Suprapubic skin (tissue), 4 donors: ENCODE results near the gene FBXO22. TPM values are rescaled to one million over a fixed set of nuclear protein-coding genes. Genes with fewer than 3 reads are reported as not detected.
A peak's percentile ranks its signal among the peaks of the same experiment; 100 is the strongest.
"Not testable (repeated sequence)": the region's sequence is repeated elsewhere in the genome, so short reads cannot be mapped to it uniquely, and the experiment has no call there.

Experiments
- DNase-seq, 2 donors: peaks; one replicate each; pipeline ENCODE4 v3.0.0-alpha.2; 2019; ENCODE audit warnings: low spot score in 2 of 2
- H3K27ac ChIP-seq: fragments of 200-600 bp; sonication (generic); one replicate; pipeline ENCODE4 v1.5.1; 2019
- H3K27me3 ChIP-seq: fragments of 200-600 bp; sonication (generic); one replicate; pipeline ENCODE4 v1.5.1; 2019
- H3K36me3 ChIP-seq: fragments of 200-600 bp; sonication (generic); one replicate; pipeline ENCODE4 v1.5.1; 2019
- H3K4me1 ChIP-seq: fragments of 200-600 bp; sonication (generic); one replicate; pipeline ENCODE4 v1.5.1; 2019
- H3K4me3 ChIP-seq: fragments of 200-600 bp; sonication (generic); one replicate; pipeline ENCODE4 v1.5.1; 2019; ENCODE audit warnings: mild to moderate bottlenecking
- H3K9me3 ChIP-seq: fragments of 200-600 bp; sonication (generic); one replicate; pipeline ENCODE4 v1.5.1; 2019
- EP300 ChIP-seq: sonication (generic); formaldehyde crosslinking; IDR thresholded peaks from one replicate; pipeline ENCODE4 v1.6.1; 2017; ENCODE audit warnings: antibody characterized with exemption
- POLR2A ChIP-seq, 2 donors: fragments of 450-650 bp; IDR thresholded peaks; one replicate each; pipeline ENCODE4 v1.6.1; 2017; ENCODE audit warnings: antibody characterized with exemption in 2 of 2, mild to moderate bottlenecking in 2 of 2, moderate library complexity in 2 of 2
- POLR2AphosphoS5 ChIP-seq, 3 donors: sonication (generic); formaldehyde crosslinking; IDR thresholded peaks; one replicate each; pipeline ENCODE4 v1.6.1; 2017; ENCODE audit warnings: antibody characterized with exemption in 3 of 3
- WGBS: methylation state at CpG from one replicate; pipeline ENCODE4 v1.1.5; 2018; 5-methylcytosine and 5-hydroxymethylcytosine counted together
- total RNA-seq, 4 donors: library from RNA; depleted of rRNA; stranded (reverse); fragments of >200 nt; gene quantifications; one replicate each; pipeline ENCODE4 v1.1.0, GENCODE V29; 2016
- TF ChIP-seq, protein P1 (sequence below), 2 donors: fragments of 200-600 bp in 1 of 2; fragments of 450-650 bp in 1 of 2; sonication (generic) in 1 of 2; IDR thresholded peaks; one replicate each; pipeline ENCODE4 v1.5.1; 2016 to 2019; ENCODE audit warnings: antibody characterized with exemption in 2 of 2, mild to moderate bottlenecking in 1 of 2, moderate library complexity in 1 of 2

FBXO22 gene
- total RNA-seq, result 10 to 100 TPM; 17.2 to 33.4 (median 22.2) TPM

DNA sequence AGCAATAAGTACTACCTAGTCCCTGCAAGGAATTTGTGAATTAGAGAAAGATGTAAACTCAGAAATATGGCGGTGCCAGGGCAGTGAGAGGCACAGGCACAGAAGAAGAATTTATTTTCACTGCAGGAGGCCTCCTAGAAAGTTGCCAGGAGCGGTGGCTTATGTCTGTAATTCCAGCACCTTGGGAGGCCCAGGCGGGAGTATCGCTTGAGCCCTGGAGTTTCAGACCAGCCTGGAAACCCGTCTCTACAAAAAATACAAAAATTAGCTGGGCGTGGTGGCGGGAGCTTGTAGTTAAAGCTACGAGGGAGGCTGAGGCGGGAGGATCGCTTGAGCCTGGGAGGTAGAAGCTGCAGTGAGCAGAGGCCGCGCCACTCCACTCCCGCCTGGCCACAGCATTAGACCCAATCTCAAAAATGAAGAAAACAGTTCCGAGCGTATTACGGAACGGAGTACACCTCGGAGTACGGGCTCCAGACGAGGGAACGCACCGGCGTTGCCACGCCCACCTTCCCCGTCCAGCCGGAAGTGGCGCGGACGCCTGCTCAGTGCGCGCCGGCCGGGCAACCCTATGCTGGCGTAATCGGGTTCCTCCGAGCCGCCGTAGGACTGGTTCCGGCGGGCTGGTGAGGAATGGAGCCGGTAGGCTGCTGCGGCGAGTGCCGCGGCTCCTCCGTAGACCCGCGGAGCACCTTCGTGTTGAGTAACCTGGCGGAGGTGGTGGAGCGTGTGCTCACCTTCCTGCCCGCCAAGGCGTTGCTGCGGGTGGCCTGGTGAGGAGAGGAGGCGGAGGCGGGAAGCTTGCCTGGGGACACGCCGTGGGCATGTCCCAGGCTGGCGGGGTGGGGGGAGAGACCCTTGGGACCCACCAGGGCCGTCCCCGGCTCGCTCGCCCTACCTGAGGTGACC is at the start of gene FBXO22:
Gene FBXO22, plus strand, starts transcription at position 548 of the 909 bp plus-strand sequence. Its CDS starts 86 bp downstream, at position 634.
- H3K27me3 ChIP-seq, result no peaks in the 10 kb centered on the region
- peak in 1 of 2 donors; percentile 63 for TF ChIP-seq POLR2A (IDR thresholded peaks at IDR 0.05)
- peak in 2 of 3 donors; percentile 76 to 96 for TF ChIP-seq POLR2AphosphoS5 (IDR thresholded peaks at IDR 0.05)
- TF ChIP-seq EP300, result no peak
- H3K27ac ChIP-seq, result peak within 1 kb of the TSS; percentile 92
- peak within 1 kb of the TSS; percentile 97 for H3K4me3 ChIP-seq
- peak; percentile 92 to 94 for DNase-seq
- WGBS, result 5% methylated on average over 27 of the region's 63 CpGs
- peaks cover 17% of the 10 kb centered on the region for H3K4me1 ChIP-seq
- no peaks in the 10 kb centered on the region for H3K9me3 ChIP-seq
- peaks cover 11% of the 10 kb centered on the region for H3K36me3 ChIP-seq

- TF ChIP-seq POLR2A (IDR thresholded peaks at IDR 0.05), result no peak
- TF ChIP-seq POLR2AphosphoS5 (IDR thresholded peaks at IDR 0.05), result no peak
- TF ChIP-seq, protein P1, sequence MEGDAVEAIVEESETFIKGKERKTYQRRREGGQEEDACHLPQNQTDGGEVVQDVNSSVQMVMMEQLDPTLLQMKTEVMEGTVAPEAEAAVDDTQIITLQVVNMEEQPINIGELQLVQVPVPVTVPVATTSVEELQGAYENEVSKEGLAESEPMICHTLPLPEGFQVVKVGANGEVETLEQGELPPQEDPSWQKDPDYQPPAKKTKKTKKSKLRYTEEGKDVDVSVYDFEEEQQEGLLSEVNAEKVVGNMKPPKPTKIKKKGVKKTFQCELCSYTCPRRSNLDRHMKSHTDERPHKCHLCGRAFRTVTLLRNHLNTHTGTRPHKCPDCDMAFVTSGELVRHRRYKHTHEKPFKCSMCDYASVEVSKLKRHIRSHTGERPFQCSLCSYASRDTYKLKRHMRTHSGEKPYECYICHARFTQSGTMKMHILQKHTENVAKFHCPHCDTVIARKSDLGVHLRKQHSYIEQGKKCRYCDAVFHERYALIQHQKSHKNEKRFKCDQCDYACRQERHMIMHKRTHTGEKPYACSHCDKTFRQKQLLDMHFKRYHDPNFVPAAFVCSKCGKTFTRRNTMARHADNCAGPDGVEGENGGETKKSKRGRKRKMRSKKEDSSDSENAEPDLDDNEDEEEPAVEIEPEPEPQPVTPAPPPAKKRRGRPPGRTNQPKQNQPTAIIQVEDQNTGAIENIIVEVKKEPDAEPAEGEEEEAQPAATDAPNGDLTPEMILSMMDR (IDR thresholded peaks at IDR 0.05), result no peak
- no peak for TF ChIP-seq EP300
- Histone ChIP-seq H3K36me3 (peaks cover 11% of the 10 kb centered on the region), H3K27me3 (no peaks in the 10 kb centered on the region), H3K27ac (no peak overlapping the region), H3K4me1 (no peaks in the 10 kb centered on the region), H3K4me3 (no peak overlapping the region), H3K9me3 (no peaks in the 10 kb centered on the region)
- no peak for DNase-seq
These were observed 45.8 kb upstream of the FBXO22 start for GRCh38 chr15:75857886-75858285.

DNA sequence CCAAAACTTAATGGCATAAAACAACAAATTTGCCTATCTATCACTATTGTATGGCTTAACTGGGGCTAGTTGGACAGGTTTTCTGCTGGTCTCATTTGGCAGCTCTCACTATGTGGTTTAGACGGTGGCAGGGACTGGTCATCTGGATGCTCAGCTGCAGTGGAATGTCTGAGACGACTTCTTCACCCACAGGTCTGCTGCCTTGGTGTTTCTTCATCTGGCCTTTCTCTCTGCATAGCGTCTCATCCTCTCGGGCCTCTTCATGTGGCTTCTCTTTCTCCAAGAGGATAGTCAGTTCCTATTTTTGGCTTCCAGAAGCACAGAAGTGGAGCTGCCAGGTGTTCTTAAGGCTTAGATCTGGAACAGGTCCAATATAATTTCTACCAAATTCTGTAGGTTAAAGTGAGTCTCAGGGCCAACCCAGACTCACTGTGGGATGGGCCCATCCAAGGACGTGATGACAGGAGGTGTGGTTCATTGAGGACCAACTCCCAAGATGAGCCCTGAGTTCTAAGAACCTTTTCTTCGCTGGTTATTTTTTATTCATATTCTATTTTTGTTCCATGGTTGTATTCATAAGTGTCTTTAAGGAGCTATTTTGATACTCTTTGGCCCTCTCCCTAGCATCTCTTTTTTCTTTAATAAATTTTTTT is 41.8 kb upstream of the FBXO22 start:
- 81% methylated on average over 6 of the region's 6 CpGs for WGBS
- DNase-seq, result no peak
- TF ChIP-seq, protein P1 (IDR thresholded peaks at IDR 0.05), result no peak
- TF ChIP-seq POLR2AphosphoS5 (IDR thresholded peaks at IDR 0.05) (no peak), EP300 (no peak), POLR2A (IDR thresholded peaks at IDR 0.05) (no peak)
- Histone ChIP-seq H3K36me3 (no peaks in the 10 kb centered on the region), H3K4me1 (peaks cover 1% of the 10 kb centered on the region), H3K9me3 (no peaks in the 10 kb centered on the region), H3K27me3 (no peaks in the 10 kb centered on the region), H3K4me3 (no peak overlapping the region), H3K27ac (no peak overlapping the region)

GRCh38 chr15:75862796-75863195 is 40.9 kb upstream of the FBXO22 start:
- H3K27me3 ChIP-seq, result no peaks in the 10 kb centered on the region
- H3K4me1 ChIP-seq, result peaks cover 4% of the 10 kb centered on the region
- TF ChIP-seq POLR2AphosphoS5 (IDR thresholded peaks at IDR 0.05), result no peak
- no peak for TF ChIP-seq POLR2A (IDR thresholded peaks at IDR 0.05)
- TF ChIP-seq, protein P1 (IDR thresholded peaks at IDR 0.05), result no peak
- no peak for TF ChIP-seq EP300
- DNase-seq, result no peak
- no peak overlapping the region for H3K4me3 ChIP-seq
- no peak overlapping the region for H3K27ac ChIP-seq
- no peaks in the 10 kb centered on the region for H3K36me3 ChIP-seq
- no peaks in the 10 kb centered on the region for H3K9me3 ChIP-seq
- 96% methylated on average over 1 of the region's 1 CpG for WGBS

DNA sequence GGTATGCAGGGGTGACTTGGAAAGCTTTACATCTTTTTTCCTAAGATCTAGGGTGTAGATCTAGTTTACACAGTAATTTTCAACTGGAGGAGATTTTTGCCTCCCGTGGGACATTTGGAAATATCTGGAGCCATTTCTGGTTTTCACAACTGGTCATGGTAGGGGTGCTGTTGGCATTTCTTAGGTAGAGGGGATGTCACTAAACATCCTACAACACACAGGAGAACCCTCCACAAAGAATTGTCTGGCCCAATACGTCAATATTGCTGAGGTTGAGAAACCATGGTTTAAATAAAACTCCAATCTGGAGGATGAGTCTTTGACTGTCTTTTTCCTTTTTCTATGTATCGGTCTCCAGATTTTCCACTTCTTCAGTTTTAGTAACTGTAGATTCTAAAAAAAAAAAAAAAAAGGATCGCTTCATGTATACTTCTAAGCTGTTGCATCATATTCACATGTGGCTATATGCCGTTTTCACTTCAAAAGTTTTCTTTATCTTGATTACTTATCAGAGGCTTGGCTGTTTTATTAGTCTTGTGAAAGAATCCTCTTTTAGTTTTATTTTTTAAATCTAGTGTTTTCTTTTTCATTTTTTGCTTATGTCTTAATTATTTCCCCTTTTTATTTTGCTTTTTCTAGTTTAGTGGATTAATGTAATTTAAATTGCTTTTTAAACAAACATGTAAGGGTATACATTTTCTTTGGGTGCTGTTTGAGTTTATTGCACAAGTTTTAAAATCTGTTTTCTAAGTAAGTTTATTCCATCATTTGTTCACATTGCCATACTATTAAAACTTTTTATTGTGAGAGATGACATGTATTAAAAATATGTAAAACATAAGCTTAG is 39.2 kb upstream of the FBXO22 start:
- Histone ChIP-seq H3K4me1 (peaks cover 4% of the 10 kb centered on the region), H3K27me3 (no peaks in the 10 kb centered on the region), H3K4me3 (no peak overlapping the region), H3K36me3 (peaks cover 1% of the 10 kb centered on the region), H3K27ac (no peak overlapping the region), H3K9me3 (no peaks in the 10 kb centered on the region)
- WGBS, result 76% methylated on average over 5 of the region's 5 CpGs
- TF ChIP-seq, protein P1 (IDR thresholded peaks at IDR 0.05), result no peak
- TF ChIP-seq POLR2A (IDR thresholded peaks at IDR 0.05) (no peak), POLR2AphosphoS5 (IDR thresholded peaks at IDR 0.05) (no peak), EP300 (no peak)
- DNase-seq, result no peak

DNA sequence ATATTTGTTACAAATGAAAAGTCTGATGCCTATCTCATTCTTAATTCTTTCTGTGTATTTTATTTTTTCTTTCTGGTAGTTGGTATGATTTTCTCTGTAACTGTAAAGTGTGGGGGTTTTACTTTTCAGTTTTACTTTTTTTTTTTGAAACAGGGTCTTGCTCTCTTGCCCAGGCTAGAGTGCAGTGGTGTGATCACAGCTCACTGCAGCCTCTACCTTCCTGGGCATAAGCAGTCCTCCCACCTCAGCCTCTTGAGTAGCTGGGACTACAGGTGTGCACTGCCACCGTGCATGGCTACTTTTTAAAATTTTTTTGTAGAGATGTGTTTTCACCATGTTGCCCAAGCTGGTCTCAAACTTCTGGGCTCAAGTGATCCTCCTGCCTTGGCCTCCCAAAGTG is 37.6 kb upstream of the FBXO22 start:
- H3K36me3 ChIP-seq, DNase-seq, H3K4me3 ChIP-seq, H3K4me1 ChIP-seq, H3K9me3 ChIP-seq, H3K27ac ChIP-seq, H3K27me3 ChIP-seq: not testable (repeated sequence)
- 87% methylated on average over 1 of the region's 1 CpG for WGBS
